ENCODE measurements around the gene TTC6. TPM values are rescaled to one million over a fixed set of nuclear protein-coding genes. Genes with fewer than 3 reads are reported as not detected.

TTC6 gene
- total RNA-seq, 1 experiment from 2014 or later: 0.11 TPM

DNA sequence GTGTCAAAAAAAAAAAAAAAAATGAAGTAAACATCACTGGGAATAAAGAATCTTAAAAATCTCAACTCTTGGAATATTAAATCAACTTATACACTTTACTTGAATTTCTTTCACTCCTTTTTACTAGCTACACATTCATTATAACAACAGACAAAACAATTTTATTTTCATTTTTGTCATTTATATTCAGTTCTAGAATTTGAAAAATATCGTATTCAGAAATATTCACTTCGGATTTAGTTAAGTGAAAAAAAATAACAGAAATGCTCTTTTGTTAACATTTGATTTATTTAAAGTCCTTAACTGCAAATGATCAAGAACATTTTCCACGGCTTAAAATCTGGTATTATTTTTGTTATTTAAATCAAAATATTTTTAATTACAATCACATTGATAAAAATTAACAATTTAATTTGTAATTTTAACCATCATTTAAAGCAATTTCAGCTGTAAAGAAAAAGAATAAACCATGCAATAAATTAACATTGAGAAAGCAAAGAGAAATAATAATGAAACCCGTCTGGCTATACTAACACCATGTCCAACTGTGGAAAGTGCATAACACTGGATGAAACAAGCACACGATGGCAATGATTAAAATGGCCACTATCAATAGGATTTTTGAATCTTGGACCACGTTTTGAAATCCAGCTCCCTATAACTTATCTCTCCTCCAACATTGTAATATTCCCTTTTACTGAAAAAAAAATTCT is 5.6 kb upstream of the TTC6 start:
- intact Hi-C loops (cut with micrococcal nuclease; ENCODE audit: unreplicated experiment): loop anchor here (5.0 kb wide), 1 partner anchor 282 kb away; no protein-coding TSS in a partner anchor
- no peak overlapping the region for H3K27ac ChIP-seq (ENCODE audit: low read depth, low read length, poor library complexity, severe bottlenecking)
- no peak overlapping the region for H3K4me3 ChIP-seq (ENCODE audit: low read depth, low read length, poor library complexity, severe bottlenecking)
- ChIA-PET CTCF (no interaction called here), POLR2A (ENCODE audit: low non-redundant PET) (no interaction called here)
- DNase-seq (ENCODE audit: low spot score): no peak
- peaks cover 9% of the 10 kb centered on the region for H3K4me1 ChIP-seq (ENCODE audit: insufficient read depth, low read length, poor library complexity, severe bottlenecking)
- TF ChIP-seq, protein P1, sequence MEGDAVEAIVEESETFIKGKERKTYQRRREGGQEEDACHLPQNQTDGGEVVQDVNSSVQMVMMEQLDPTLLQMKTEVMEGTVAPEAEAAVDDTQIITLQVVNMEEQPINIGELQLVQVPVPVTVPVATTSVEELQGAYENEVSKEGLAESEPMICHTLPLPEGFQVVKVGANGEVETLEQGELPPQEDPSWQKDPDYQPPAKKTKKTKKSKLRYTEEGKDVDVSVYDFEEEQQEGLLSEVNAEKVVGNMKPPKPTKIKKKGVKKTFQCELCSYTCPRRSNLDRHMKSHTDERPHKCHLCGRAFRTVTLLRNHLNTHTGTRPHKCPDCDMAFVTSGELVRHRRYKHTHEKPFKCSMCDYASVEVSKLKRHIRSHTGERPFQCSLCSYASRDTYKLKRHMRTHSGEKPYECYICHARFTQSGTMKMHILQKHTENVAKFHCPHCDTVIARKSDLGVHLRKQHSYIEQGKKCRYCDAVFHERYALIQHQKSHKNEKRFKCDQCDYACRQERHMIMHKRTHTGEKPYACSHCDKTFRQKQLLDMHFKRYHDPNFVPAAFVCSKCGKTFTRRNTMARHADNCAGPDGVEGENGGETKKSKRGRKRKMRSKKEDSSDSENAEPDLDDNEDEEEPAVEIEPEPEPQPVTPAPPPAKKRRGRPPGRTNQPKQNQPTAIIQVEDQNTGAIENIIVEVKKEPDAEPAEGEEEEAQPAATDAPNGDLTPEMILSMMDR (conservative IDR thresholded peaks at IDR 0.05; ENCODE audit: low read depth, low read length): no peak
- no peak for TF ChIP-seq EZH2 (IDR thresholded peaks at IDR 0.05; ENCODE audit: borderline replicate concordance, low read depth, low read length, poor library complexity, severe bottlenecking)
- no peaks in the 10 kb centered on the region for H3K36me3 ChIP-seq (ENCODE audit: insufficient read depth, low read length, poor library complexity, severe bottlenecking)
- H3K9me3 ChIP-seq (ENCODE audit: low read depth, low read length, poor library complexity, severe bottlenecking): no peaks in the 10 kb centered on the region
- peaks cover 87% of the 10 kb centered on the region for H3K27me3 ChIP-seq (replicated peaks; ENCODE audit: insufficient read depth, low read depth, low read length, poor library complexity)
- no TSS peak for BruUV-seq (replicated peaks)

DNA sequence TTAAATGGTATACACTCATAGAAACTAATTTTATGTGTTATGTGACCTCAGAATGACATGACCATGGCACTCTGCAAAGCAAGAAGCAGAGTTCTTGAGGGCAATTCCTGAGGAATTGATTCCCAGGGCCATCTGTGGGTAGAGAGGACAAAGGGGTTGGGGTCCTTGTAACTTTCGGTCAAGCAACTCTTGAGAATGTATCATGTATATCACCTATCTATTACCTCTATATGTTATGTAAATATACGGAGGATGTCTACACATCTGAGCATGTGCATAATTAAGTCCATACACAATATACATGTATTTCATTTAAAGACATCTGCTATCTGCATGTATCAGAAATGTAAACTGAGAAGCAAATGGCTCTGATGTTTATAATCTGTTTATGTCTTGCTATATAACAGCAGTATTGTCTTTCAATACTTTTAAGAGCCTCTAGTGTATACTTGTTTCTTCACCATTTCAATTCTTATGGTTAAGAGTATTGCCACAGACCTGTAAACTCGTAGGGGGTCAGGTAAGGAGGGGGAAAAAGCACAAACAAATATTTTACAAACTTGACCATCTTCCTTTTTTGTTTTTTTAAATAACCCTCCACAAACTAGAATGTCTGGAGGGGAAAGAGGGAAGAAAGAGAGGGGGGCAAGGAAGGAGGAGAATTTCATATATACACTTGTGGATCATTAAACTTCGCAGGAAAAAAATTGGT is 4.8 kb upstream of the TTC6 start:
- DNase-seq (ENCODE audit: low spot score): no peak
- Histone ChIP-seq H3K4me3 (ENCODE audit: low read depth, low read length, poor library complexity, severe bottlenecking) (no peak overlapping the region), H3K27ac (ENCODE audit: low read depth, low read length, poor library complexity, severe bottlenecking) (no peak overlapping the region), H3K27me3 (replicated peaks; ENCODE audit: insufficient read depth, low read depth, low read length, poor library complexity) (peaks cover 81% of the 10 kb centered on the region), H3K9me3 (ENCODE audit: low read depth, low read length, poor library complexity, severe bottlenecking) (no peaks in the 10 kb centered on the region), H3K36me3 (ENCODE audit: insufficient read depth, low read length, poor library complexity, severe bottlenecking) (no peaks in the 10 kb centered on the region), H3K4me1 (ENCODE audit: insufficient read depth, low read length, poor library complexity, severe bottlenecking) (peaks cover 9% of the 10 kb centered on the region)
- CTCF ChIA-PET: no interaction called here
- TF ChIP-seq EZH2 (IDR thresholded peaks at IDR 0.05; ENCODE audit: borderline replicate concordance, low read depth, low read length, poor library complexity, severe bottlenecking): no peak
- TF ChIP-seq, protein P1 (conservative IDR thresholded peaks at IDR 0.05; ENCODE audit: low read depth, low read length): no peak
- BruUV-seq (replicated peaks): no TSS peak
- POLR2A ChIA-PET (ENCODE audit: low non-redundant PET): no interaction called here
- intact Hi-C loops (cut with micrococcal nuclease; ENCODE audit: unreplicated experiment): loop anchor here (5.0 kb wide), 1 partner anchor 282 kb away; no protein-coding TSS in a partner anchor

DNA sequence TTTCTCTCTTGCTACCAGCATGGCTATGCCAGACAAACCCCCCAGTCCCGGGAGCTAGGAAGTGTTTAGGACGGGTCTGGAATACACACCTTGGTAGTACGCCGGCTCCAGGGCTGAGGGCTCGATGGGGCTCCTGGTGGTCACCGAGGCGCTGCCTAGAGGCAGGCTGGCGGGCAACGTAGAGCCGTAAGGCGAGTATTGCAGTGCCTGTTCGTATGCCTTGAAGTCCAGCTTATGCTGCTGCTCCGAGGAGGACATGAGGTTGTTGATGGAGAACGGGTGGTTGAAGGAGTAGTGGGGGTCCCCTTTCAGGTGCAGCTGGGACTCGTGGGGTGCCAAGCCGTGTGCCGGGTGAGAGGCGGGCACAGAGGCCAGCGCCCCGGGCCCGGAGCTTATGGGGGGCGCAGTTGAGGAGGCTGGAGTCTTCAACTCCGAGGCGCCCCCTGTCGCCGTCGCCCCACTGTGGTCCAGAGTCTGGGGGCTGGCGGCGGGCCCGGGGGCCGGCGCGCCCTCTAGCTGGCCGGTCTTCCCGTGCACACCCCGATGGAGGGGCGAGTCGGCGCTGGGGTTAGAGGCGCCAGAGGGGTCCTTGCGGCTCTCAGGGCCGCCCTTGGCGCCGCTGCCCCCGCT is 4.0 kb upstream of the TTC6 start:
- no peak for TF ChIP-seq EZH2 (IDR thresholded peaks at IDR 0.05; ENCODE audit: borderline replicate concordance, low read depth, low read length, poor library complexity, severe bottlenecking)
- TF ChIP-seq, protein P1 (conservative IDR thresholded peaks at IDR 0.05; ENCODE audit: low read depth, low read length): peak; percentile 47
- intact Hi-C loops (cut with micrococcal nuclease; ENCODE audit: unreplicated experiment): loop anchor here (5.0 kb wide), 1 partner anchor 281 kb away; no protein-coding TSS in a partner anchor
- H3K36me3 ChIP-seq (ENCODE audit: insufficient read depth, low read length, poor library complexity, severe bottlenecking): no peaks in the 10 kb centered on the region
- H3K4me1 ChIP-seq (ENCODE audit: insufficient read depth, low read length, poor library complexity, severe bottlenecking): peaks cover 12% of the 10 kb centered on the region
- BruUV-seq (replicated peaks): no TSS peak
- DNase-seq (ENCODE audit: low spot score): no peak
- no peak overlapping the region for H3K27ac ChIP-seq (ENCODE audit: low read depth, low read length, poor library complexity, severe bottlenecking)
- POLR2A ChIA-PET (ENCODE audit: low non-redundant PET): no interaction called here
- peak overlapping the region; percentile 23 for H3K4me3 ChIP-seq (ENCODE audit: low read depth, low read length, poor library complexity, severe bottlenecking)
- H3K27me3 ChIP-seq (replicated peaks; ENCODE audit: insufficient read depth, low read depth, low read length, poor library complexity): peaks cover 81% of the 10 kb centered on the region
- CTCF ChIA-PET: no interaction called here
- no peaks in the 10 kb centered on the region for H3K9me3 ChIP-seq (ENCODE audit: low read depth, low read length, poor library complexity, severe bottlenecking)

Data from A673 (cell line).